ENCODE measurements around the gene OR4M1.
"Not testable (repeated sequence)": the region's sequence is repeated elsewhere in the genome, so short reads cannot be mapped to it uniquely, and the experiment has no call there.

OR4M1 gene

GRCh38 chr14:19823178-19823577 lies 49.9 kb downstream of the OR4M1 start:
- no peak for DNase-seq (ENCODE audit: low spot score)

DNA sequence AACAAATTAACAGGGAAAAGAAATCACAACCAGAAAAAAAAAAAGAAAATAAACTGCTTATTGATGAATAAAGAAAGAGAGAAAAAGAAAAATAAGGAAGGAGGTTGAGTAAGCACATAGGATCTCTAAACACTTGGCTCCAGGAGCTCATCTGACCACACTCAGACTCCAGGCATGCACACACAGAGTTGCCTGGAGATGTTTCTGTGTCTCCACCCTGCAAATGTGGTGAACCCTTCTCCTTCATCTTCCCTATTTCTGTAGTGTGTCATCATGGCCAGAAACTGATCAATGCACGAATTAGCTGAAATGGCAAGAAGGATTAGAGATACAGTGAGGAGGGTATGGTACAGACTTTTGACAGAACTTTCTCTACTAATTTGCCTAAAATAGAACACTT lies 50.5 kb downstream of the OR4M1 start:
- no peak for DNase-seq (ENCODE audit: low spot score)

GRCh38 chr14:19827626-19828244 lies 54.4 kb downstream of the OR4M1 start:
- not testable (repeated sequence) for DNase-seq (ENCODE audit: low spot score)

- DNase-seq (ENCODE audit: low spot score): no peak
These were observed 55.0 kb downstream of the OR4M1 start for GRCh38 chr14:19828314-19828713.
